Gastroesophageal sphincter (tissue), 3 donors: ENCODE data around the gene ZNF385A.

ENCODE experiments used
- POLR2A ChIP-seq, 2 donors: fragments of 450-650 bp; IDR thresholded peaks; one replicate each; pipeline ENCODE4 v1.6.1; 2017; ENCODE audit warnings: antibody characterized with exemption in 2 of 2, mild to moderate bottlenecking in 2 of 2, moderate library complexity in 1 of 2
- TF ChIP-seq, protein P1 (sequence below), 4 experiments: fragments of 200-600 bp in 2 of 4; fragments of 450-650 bp in 2 of 4; sonication (generic) in 1 of 4; IDR thresholded peaks; one replicate each; pipeline ENCODE4 v1.5.1; 2017 to 2019; ENCODE audit warnings: antibody characterized with exemption in 4 of 4, mild to moderate bottlenecking in 2 of 4, moderate library complexity in 2 of 4

- TF ChIP-seq, protein P1, sequence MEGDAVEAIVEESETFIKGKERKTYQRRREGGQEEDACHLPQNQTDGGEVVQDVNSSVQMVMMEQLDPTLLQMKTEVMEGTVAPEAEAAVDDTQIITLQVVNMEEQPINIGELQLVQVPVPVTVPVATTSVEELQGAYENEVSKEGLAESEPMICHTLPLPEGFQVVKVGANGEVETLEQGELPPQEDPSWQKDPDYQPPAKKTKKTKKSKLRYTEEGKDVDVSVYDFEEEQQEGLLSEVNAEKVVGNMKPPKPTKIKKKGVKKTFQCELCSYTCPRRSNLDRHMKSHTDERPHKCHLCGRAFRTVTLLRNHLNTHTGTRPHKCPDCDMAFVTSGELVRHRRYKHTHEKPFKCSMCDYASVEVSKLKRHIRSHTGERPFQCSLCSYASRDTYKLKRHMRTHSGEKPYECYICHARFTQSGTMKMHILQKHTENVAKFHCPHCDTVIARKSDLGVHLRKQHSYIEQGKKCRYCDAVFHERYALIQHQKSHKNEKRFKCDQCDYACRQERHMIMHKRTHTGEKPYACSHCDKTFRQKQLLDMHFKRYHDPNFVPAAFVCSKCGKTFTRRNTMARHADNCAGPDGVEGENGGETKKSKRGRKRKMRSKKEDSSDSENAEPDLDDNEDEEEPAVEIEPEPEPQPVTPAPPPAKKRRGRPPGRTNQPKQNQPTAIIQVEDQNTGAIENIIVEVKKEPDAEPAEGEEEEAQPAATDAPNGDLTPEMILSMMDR (IDR thresholded peaks at IDR 0.05): no peak
- TF ChIP-seq POLR2A (IDR thresholded peaks at IDR 0.05): no peak
These were observed 8.1 kb upstream of the ZNF385A start for GRCh38 chr12:54392485-54393206.
